T-helper 2 cell (primary cell): ENCODE measurements around the gene HTRA3.

Experiments
- DNase-seq, 5 experiments: peaks; one replicate each; pipeline versions ENCODE4 v3.0.0 to v3.0.0-alpha.2; 2012 to 2022

The HTRA3 gene

GRCh38 chr4:8248091-8248490 is 21.5 kb upstream of the HTRA3 start:
- no peak for DNase-seq

GRCh38 chr4:8250227-8250626 is 19.3 kb upstream of the HTRA3 start:
- DNase-seq, result no peak

GRCh38 chr4:8250637-8251036 is 18.9 kb upstream of the HTRA3 start:
- no peak for DNase-seq

GRCh38 chr4:8251110-8251883 is 18.3 kb upstream of the HTRA3 start:
- no peak for DNase-seq

- DNase-seq, result peak in 1 of 5 experiments; percentile 11
Observed at GRCh38 chr4:8252301-8253173, 17.0 kb upstream of the HTRA3 start.

GRCh38 chr4:8254076-8254475 is 15.5 kb upstream of the HTRA3 start:
- DNase-seq, result no peak

- no peak for DNase-seq
Observed at GRCh38 chr4:8255698-8256441, 13.7 kb upstream of the HTRA3 start.

- DNase-seq, result no peak
Observed at GRCh38 chr4:8257854-8258253, 11.7 kb upstream of the HTRA3 start.

GRCh38 chr4:8258552-8259212 is 10.9 kb upstream of the HTRA3 start:
- no peak for DNase-seq

GRCh38 chr4:8259743-8260430 is 9.7 kb upstream of the HTRA3 start:
- no peak for DNase-seq

- no peak for DNase-seq
Observed at GRCh38 chr4:8260656-8261111, 8.9 kb upstream of the HTRA3 start.

GRCh38 chr4:8261851-8262535 is 7.6 kb upstream of the HTRA3 start:
- DNase-seq, result no peak

GRCh38 chr4:8262637-8263322 is 6.8 kb upstream of the HTRA3 start:
- DNase-seq, result no peak

GRCh38 chr4:8263397-8263796 is 6.2 kb upstream of the HTRA3 start:
- DNase-seq, result no peak

- no peak for DNase-seq
Observed at GRCh38 chr4:8264106-8264505, 5.4 kb upstream of the HTRA3 start.

GRCh38 chr4:8265171-8265929 is 4.2 kb upstream of the HTRA3 start:
- no peak for DNase-seq

GRCh38 chr4:8266088-8266487 is 3.5 kb upstream of the HTRA3 start:
- no peak for DNase-seq

- no peak for DNase-seq
Observed at GRCh38 chr4:8266508-8266907, 3.0 kb upstream of the HTRA3 start.

GRCh38 chr4:8267077-8267476 is 2.5 kb upstream of the HTRA3 start:
- DNase-seq, result peak in 1 of 5 experiments; percentile 40

- no peak for DNase-seq
Observed at GRCh38 chr4:8268211-8268610, 1.3 kb upstream of the HTRA3 start.
